Gastroesophageal sphincter (tissue), 4 donors: ENCODE measurements around the gene DVL2. TPM values are rescaled to one million over a fixed set of nuclear protein-coding genes. Genes with fewer than 3 reads are reported as not detected.
A peak's percentile ranks its signal among the peaks of the same experiment; 100 is the strongest.

Experiments
- ATAC-seq: fragments of 150-250 bp; one replicate; pipeline ENCODE4 v1.9.1; 2016; ENCODE audit warnings: mild to moderate bottlenecking, moderate library complexity
- H3K27ac ChIP-seq, 4 donors: fragments of 200-600 bp; sonication (generic) in 3 of 4; 1 replicate in 3 of 4; 2 replicates in 1 of 4; pipeline ENCODE4 v1.5.1; 2016 to 2019
- H3K27me3 ChIP-seq: fragments of 200-600 bp; sonication (generic); one replicate; pipeline ENCODE4 v1.5.1; 2019
- H3K36me3 ChIP-seq, 2 donors: fragments of 200-600 bp; sonication (generic); one replicate each; pipeline ENCODE4 v1.5.1; 2019; ENCODE audit warnings: control low read depth in 1 of 2
- H3K4me1 ChIP-seq, 3 donors: fragments of 200-600 bp; sonication (generic); 1 replicate in 2 of 3; 2 replicates in 1 of 3; pipeline ENCODE4 v1.5.1; 2016 to 2019; ENCODE audit warnings: control low read depth in 2 of 3
- H3K4me3 ChIP-seq, 2 donors: fragments of 200-600 bp; sonication (generic); one replicate each; pipeline ENCODE4 v1.5.1; 2019; ENCODE audit warnings: mild to moderate bottlenecking in 1 of 2, moderate library complexity in 1 of 2
- H3K9me3 ChIP-seq, 3 donors: fragments of 200-600 bp; sonication (generic); one replicate each; pipeline ENCODE4 v1.5.1; 2017 to 2019; ENCODE audit warnings: control low read depth in 2 of 3
- EP300 ChIP-seq: sonication (generic); formaldehyde crosslinking; IDR thresholded peaks from one replicate; pipeline ENCODE4 v1.6.1; 2017; ENCODE audit warnings: antibody characterized with exemption, mild to moderate bottlenecking
- POLR2A ChIP-seq, 2 donors: fragments of 450-650 bp; IDR thresholded peaks; one replicate each; pipeline ENCODE4 v1.6.1; 2017; ENCODE audit warnings: antibody characterized with exemption in 2 of 2, mild to moderate bottlenecking in 2 of 2, moderate library complexity in 1 of 2
- POLR2AphosphoS5 ChIP-seq: sonication (generic); formaldehyde crosslinking; IDR thresholded peaks from one replicate; pipeline ENCODE4 v1.6.1; 2017; ENCODE audit warnings: antibody characterized with exemption
- WGBS, 2 donors: methylation state at CpG; one replicate each; pipeline ENCODE4 v1.1.5; 2018; ENCODE audit warnings: low coverage in 1 of 2; 5-methylcytosine and 5-hydroxymethylcytosine counted together
- total RNA-seq, 4 donors: library from RNA; depleted of rRNA; stranded (reverse); fragments of >200 nt; gene quantifications; one replicate each; pipeline ENCODE4 v1.1.0, GENCODE V29; 2016
- TF ChIP-seq, protein P1 (sequence below), 4 experiments: fragments of 200-600 bp in 2 of 4; fragments of 450-650 bp in 2 of 4; sonication (generic) in 1 of 4; IDR thresholded peaks; one replicate each; pipeline ENCODE4 v1.5.1; 2017 to 2019; ENCODE audit warnings: antibody characterized with exemption in 4 of 4, mild to moderate bottlenecking in 2 of 4, moderate library complexity in 2 of 4

DVL2 gene
- total RNA-seq, 4 donors from 2014 or later: 33.0 to 53.9 (median 45.0) TPM

DNA sequence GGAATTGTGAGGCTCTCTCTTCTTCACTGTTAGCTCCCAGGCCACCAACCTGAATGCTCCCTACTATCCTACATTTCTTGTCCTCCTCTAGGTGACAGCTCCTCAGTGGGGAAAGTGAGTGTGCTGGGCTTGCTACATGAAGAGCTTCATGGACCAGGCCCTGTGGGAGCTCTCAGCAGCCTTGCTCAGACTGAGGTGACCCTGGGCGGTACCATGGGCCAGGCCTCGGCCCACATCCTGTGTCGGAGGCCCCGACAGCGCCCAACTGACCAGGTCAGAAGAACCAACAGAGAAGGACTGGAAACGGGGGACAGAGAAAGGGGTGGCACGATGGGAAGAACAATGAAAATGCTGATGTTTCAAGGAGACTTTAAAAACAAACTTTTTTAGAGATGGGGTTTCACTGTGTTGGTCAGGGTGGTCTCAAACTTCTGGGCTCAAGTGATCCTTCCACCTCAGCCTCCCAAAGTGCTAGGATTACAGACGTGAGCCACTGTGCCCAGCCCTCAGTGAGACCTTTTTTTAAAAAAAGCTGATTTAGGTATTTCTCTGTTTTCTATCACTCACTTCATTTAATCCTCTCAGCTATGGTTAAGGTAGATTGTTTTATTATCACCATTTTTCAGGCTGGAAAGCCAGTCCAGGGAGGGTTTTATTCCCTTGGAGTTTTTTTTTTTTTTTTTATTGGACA lies 22.6 kb upstream of the DVL2 start:
- no peaks in the 10 kb centered on the region for H3K9me3 ChIP-seq
- H3K27ac ChIP-seq: no peak overlapping the region
- H3K4me1 ChIP-seq: peaks cover 0 to 33% (median 20%) of the 10 kb centered on the region in 3 donors
- no peak for TF ChIP-seq POLR2AphosphoS5
- TF ChIP-seq EP300: no peak
- no peak for TF ChIP-seq POLR2A (IDR thresholded peaks at IDR 0.05)
- TF ChIP-seq, protein P1, sequence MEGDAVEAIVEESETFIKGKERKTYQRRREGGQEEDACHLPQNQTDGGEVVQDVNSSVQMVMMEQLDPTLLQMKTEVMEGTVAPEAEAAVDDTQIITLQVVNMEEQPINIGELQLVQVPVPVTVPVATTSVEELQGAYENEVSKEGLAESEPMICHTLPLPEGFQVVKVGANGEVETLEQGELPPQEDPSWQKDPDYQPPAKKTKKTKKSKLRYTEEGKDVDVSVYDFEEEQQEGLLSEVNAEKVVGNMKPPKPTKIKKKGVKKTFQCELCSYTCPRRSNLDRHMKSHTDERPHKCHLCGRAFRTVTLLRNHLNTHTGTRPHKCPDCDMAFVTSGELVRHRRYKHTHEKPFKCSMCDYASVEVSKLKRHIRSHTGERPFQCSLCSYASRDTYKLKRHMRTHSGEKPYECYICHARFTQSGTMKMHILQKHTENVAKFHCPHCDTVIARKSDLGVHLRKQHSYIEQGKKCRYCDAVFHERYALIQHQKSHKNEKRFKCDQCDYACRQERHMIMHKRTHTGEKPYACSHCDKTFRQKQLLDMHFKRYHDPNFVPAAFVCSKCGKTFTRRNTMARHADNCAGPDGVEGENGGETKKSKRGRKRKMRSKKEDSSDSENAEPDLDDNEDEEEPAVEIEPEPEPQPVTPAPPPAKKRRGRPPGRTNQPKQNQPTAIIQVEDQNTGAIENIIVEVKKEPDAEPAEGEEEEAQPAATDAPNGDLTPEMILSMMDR (IDR thresholded peaks at IDR 0.05): no peak
- H3K27me3 ChIP-seq: peaks cover 18% of the 10 kb centered on the region
- no peak for ATAC-seq
- 66 to 73% methylated on average over 2 to 3 of the region's 8 CpGs for WGBS, 2 donors
- H3K4me3 ChIP-seq: no peak overlapping the region
- H3K36me3 ChIP-seq: peaks cover 0 to 56% of the 10 kb centered on the region in 2 donors

DNA sequence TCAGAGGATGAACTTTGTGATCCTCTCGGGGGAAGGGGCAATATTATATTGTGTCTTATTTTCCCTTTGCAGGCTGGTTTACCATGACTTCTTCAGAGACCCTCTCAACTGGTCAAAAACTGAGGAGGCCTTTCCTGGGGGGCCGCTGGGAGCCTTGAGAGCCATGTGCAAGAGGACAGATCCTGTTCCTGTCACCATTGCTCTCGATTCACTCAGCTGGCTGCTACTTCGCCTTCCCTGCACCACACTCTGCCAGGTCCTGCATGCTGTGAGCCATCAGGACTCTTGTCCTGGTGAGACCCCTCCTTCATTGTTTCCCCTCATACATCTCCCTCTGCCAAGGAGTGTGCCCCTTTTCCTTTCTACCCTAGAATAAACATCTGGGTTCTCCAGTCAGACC lies 20.2 kb upstream of the DVL2 start:
- no peak for TF ChIP-seq EP300
- TF ChIP-seq, protein P1 (IDR thresholded peaks at IDR 0.05): no peak
- TF ChIP-seq POLR2AphosphoS5: no peak
- no peak for TF ChIP-seq POLR2A (IDR thresholded peaks at IDR 0.05)
- Histone ChIP-seq H3K4me1 (peaks cover 5 to 29% (median 17%) of the 10 kb centered on the region in 3 donors), H3K4me3 (no peak overlapping the region), H3K27me3 (no peaks in the 10 kb centered on the region), H3K36me3 (peaks cover 0 to 55% of the 10 kb centered on the region in 2 donors), H3K9me3 (no peaks in the 10 kb centered on the region), H3K27ac (no peak overlapping the region)
- ATAC-seq: no peak
- 62 to 76% methylated on average over 1 to 4 of the region's 4 CpGs for WGBS, 2 donors

DNA sequence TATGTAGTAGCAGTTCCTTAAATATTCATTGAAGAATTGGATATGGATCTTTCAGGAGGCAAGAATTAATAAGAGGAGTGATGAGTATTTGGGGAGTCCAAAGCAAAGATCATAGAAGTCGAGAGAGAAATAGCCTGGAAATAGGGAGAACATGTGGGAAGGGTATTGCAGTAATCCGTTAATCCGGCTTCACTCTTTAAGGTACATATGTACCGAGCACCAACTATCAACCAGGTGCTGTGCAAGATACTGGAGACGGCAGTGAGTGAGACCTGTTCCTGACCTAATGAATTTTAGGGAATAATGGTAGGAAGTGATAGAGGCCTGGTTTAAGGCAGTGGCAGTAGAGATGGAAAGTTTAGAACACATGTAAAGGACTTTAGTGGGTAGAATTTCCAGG lies 18.8 kb upstream of the DVL2 start:
- TF ChIP-seq POLR2A (IDR thresholded peaks at IDR 0.05) (no peak), POLR2AphosphoS5 (no peak), EP300 (no peak)
- TF ChIP-seq, protein P1 (IDR thresholded peaks at IDR 0.05): no peak
- peaks cover 0 to 41% of the 10 kb centered on the region in 2 donors for H3K36me3 ChIP-seq
- H3K4me3 ChIP-seq: peak overlapping the region; percentile 79 to 94
- H3K27me3 ChIP-seq: no peaks in the 10 kb centered on the region
- no peaks in the 10 kb centered on the region for H3K9me3 ChIP-seq
- peak overlapping the region; percentile 90 to 98 (median 94) for H3K27ac ChIP-seq
- 67 to 78% methylated on average over 5 of the region's 5 CpGs for WGBS, 2 donors
- H3K4me1 ChIP-seq: peaks cover 5 to 43% (median 27%) of the 10 kb centered on the region in 3 donors
- ATAC-seq: no peak

DNA sequence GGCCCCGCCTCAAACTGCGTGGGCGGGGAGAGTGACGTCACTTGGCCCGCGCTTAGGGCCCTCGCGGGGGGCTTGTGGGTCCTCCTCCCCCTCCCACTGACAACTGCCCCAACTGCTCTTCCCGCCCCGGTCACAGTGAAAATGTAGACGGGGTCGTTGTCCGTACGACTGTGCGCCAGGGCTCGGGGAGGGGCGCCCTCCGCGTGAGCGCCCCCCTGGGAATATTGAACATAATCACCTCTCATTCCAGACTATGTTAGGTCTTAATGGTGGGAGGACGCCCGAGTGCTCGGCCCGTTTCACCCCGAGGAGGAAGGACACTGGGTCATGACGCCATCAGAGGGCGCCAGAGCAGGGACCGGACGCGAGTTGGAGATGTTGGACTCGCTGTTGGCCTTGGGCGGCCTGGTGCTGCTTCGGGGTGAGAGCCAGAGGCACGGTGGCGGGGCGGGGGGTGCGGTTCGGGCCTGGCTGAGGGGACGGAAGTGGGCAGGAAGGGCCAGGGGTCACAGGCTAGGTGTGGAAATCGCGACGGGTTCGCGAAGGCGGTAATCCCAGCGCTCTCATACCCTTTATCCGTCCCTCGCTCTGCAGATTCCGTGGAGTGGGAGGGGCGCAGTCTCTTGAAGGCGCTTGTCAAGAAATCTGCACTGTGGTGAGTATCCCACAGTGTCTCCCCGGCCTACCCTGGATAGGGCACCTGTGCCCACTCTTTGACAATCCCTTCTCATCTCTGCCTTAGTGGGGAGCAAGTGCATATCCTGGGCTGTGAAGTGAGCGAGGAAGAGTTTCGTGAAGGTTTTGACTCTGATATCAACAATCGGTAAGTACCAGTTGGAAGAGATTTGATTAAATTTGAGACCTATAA lies 18.1 kb upstream of the DVL2 start, which contains the start of gene ELP5:
Gene ELP5 (plus strand): TSS at position 40 of the 868 bp plus-strand sequence. CDS start 336 bp downstream, at position 376.
- H3K27me3 ChIP-seq: no peaks in the 10 kb centered on the region
- peaks cover 5 to 48% (median 27%) of the 10 kb centered on the region in 3 donors for H3K4me1 ChIP-seq
- no peaks in the 10 kb centered on the region for H3K9me3 ChIP-seq
- H3K36me3 ChIP-seq: peaks cover 0 to 34% of the 10 kb centered on the region in 2 donors
- H3K4me3 ChIP-seq: peak within 1 kb of the TSS; percentile 79 to 94
- WGBS, 2 donors: 2 to 3% methylated on average over 6 to 19 of the region's 55 CpGs
- peak; percentile 81 for ATAC-seq
- peak within 1 kb of the TSS; percentile 90 to 98 (median 94) for H3K27ac ChIP-seq
- TF ChIP-seq, protein P1 (IDR thresholded peaks at IDR 0.05): peak in 2 of 4 experiments; percentile 22 to 47
- TF ChIP-seq POLR2AphosphoS5 (peak; percentile 82), POLR2A (IDR thresholded peaks at IDR 0.05) (peak; percentile 31 to 56), EP300 (no peak)
